NB4 (cell line): ENCODE results near the gene ELP2.

Source experiments
- MYC ChIP-seq: IDR thresholded peaks from 2 replicates; pipeline ENCODE4 v1.6.1; 2011; ENCODE audit warnings: low read depth, low read length
- POLR2A ChIP-seq: IDR thresholded peaks from 2 replicates; pipeline ENCODE4 v1.6.1; 2011; ENCODE audit warnings: mild to moderate bottlenecking; ENCODE audit not compliant: insufficient read length; ENCODE audit errors: extremely low read depth
- TF ChIP-seq, protein P1 (sequence below): IDR thresholded peaks from 2 replicates; pipeline ENCODE4 v1.6.1; 2011; ENCODE audit warnings: low read depth, low read length
- TF ChIP-seq, protein P2 (sequence below): IDR thresholded peaks from one replicate; pipeline ENCODE4 v1.5.1; 2012; ENCODE audit warnings: low read depth, low read length

DNA sequence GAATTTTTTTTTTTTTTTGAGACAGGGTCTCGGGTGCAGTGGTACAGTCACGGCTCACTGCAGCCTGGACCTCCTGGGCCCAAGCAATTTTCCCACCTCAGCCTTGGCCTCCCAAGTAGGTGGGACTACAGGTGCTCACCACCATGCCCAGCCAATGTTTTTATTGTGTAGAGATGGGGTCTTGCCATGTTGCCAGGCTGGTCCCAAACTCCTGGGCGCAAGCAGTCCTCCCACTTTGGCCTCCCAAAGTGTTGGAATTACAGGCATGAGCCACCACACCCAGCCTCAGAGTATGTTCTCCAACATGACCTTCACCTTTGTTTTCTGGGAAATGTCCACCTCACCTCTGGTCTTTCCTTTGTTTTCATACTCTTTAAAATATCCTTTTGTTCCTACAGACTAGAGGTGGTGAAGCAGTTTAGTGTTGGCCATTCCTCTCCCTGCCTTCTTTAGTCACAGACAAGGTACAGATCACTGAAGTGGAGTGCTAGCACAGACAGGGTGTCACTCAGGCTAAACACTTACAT, 38.1 kb downstream of the ELP2 start:
- TF ChIP-seq, protein P1, sequence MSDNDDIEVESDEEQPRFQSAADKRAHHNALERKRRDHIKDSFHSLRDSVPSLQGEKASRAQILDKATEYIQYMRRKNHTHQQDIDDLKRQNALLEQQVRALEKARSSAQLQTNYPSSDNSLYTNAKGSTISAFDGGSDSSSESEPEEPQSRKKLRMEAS = no peak
- TF ChIP-seq, protein P2, sequence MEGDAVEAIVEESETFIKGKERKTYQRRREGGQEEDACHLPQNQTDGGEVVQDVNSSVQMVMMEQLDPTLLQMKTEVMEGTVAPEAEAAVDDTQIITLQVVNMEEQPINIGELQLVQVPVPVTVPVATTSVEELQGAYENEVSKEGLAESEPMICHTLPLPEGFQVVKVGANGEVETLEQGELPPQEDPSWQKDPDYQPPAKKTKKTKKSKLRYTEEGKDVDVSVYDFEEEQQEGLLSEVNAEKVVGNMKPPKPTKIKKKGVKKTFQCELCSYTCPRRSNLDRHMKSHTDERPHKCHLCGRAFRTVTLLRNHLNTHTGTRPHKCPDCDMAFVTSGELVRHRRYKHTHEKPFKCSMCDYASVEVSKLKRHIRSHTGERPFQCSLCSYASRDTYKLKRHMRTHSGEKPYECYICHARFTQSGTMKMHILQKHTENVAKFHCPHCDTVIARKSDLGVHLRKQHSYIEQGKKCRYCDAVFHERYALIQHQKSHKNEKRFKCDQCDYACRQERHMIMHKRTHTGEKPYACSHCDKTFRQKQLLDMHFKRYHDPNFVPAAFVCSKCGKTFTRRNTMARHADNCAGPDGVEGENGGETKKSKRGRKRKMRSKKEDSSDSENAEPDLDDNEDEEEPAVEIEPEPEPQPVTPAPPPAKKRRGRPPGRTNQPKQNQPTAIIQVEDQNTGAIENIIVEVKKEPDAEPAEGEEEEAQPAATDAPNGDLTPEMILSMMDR = no peak
- TF ChIP-seq POLR2A (no peak), MYC (no peak)
